ENCODE data around the gene KLRF1. TPM values are rescaled to one million over a fixed set of nuclear protein-coding genes. Genes with fewer than 3 reads are reported as not detected.

Gene KLRF1
- total RNA-seq, 1 experiment from 2014 or later = not detected

GRCh38 chr12:9881246-9881645 lies 54.0 kb downstream of the KLRF1 start, which contains the start of gene KLRF2:
KLRF2 (plus strand) TSS chr12:9881489; CDS start chr12:9881596, 107 bp downstream.
- Histone ChIP-seq H3K4me3 (ENCODE audit: low read length) (no peak within 1 kb of the TSS), H3K9me3 (ENCODE audit: low read length) (no peaks in the 10 kb centered on the region), H3K36me3 (ENCODE audit: insufficient read depth, low read length) (no peaks in the 10 kb centered on the region), H3K79me2 (ENCODE audit: low read length) (no peaks in the 10 kb centered on the region), H3K4me1 (ENCODE audit: low read length) (no peaks in the 10 kb centered on the region), H3K4me2 (ENCODE audit: low read depth, low read length, poor library complexity, severe bottlenecking) (no peak within 1 kb of the TSS), H2AFZ (ENCODE audit: low read length) (no peak within 1 kb of the TSS), H3K27ac (ENCODE audit: low read length) (no peak within 1 kb of the TSS), H3K9me2 (replicated peaks; ENCODE audit: insufficient read depth, low read length) (no peaks in the 10 kb centered on the region), H4K20me1 (ENCODE audit: insufficient read depth, low read depth, low read length) (no peaks in the 10 kb centered on the region), H3K9ac (ENCODE audit: low read length) (no peak within 1 kb of the TSS), H3K27me3 (ENCODE audit: low read length) (no peaks in the 10 kb centered on the region)
- DNase-seq = no peak

- Histone ChIP-seq H3K9me2 (replicated peaks; ENCODE audit: insufficient read depth, low read length) (no peaks in the 10 kb centered on the region), H2AFZ (ENCODE audit: low read length) (no peak overlapping the region), H3K9ac (ENCODE audit: low read length) (no peak overlapping the region), H4K20me1 (ENCODE audit: insufficient read depth, low read depth, low read length) (no peaks in the 10 kb centered on the region), H3K9me3 (ENCODE audit: low read length) (no peaks in the 10 kb centered on the region), H3K79me2 (ENCODE audit: low read length) (no peaks in the 10 kb centered on the region), H3K36me3 (ENCODE audit: insufficient read depth, low read length) (no peaks in the 10 kb centered on the region), H3K4me3 (ENCODE audit: low read length) (no peak overlapping the region), H3K4me2 (ENCODE audit: low read depth, low read length, poor library complexity, severe bottlenecking) (no peak overlapping the region), H3K4me1 (ENCODE audit: low read length) (no peaks in the 10 kb centered on the region), H3K27me3 (ENCODE audit: low read length) (no peaks in the 10 kb centered on the region), H3K27ac (ENCODE audit: low read length) (no peak overlapping the region)
- no peak for DNase-seq
Measured at GRCh38 chr12:9881988-9882387, 54.7 kb downstream of the KLRF1 start.

- H3K4me2 ChIP-seq (ENCODE audit: low read depth, low read length, poor library complexity, severe bottlenecking) = no peak overlapping the region
- no peaks in the 10 kb centered on the region for H3K4me1 ChIP-seq (ENCODE audit: low read length)
- H3K27ac ChIP-seq (ENCODE audit: low read length) = no peak overlapping the region
- no peak overlapping the region for H3K4me3 ChIP-seq (ENCODE audit: low read length)
- H3K9ac ChIP-seq (ENCODE audit: low read length) = no peak overlapping the region
- no peaks in the 10 kb centered on the region for H3K9me3 ChIP-seq (ENCODE audit: low read length)
- no peaks in the 10 kb centered on the region for H4K20me1 ChIP-seq (ENCODE audit: insufficient read depth, low read depth, low read length)
- H3K9me2 ChIP-seq (replicated peaks; ENCODE audit: insufficient read depth, low read length) = no peaks in the 10 kb centered on the region
- no peaks in the 10 kb centered on the region for H3K27me3 ChIP-seq (ENCODE audit: low read length)
- DNase-seq = no peak
- no peaks in the 10 kb centered on the region for H3K36me3 ChIP-seq (ENCODE audit: insufficient read depth, low read length)
- H3K79me2 ChIP-seq (ENCODE audit: low read length) = no peaks in the 10 kb centered on the region
- no peak overlapping the region for H2AFZ ChIP-seq (ENCODE audit: low read length)
Measured at GRCh38 chr12:9883175-9883574, 55.9 kb downstream of the KLRF1 start.

GRCh38 chr12:9888665-9889273 lies 61.5 kb downstream of the KLRF1 start:
- Histone ChIP-seq H3K9me2 (replicated peaks; ENCODE audit: insufficient read depth, low read length) (no peaks in the 10 kb centered on the region), H3K4me1 (ENCODE audit: low read length) (no peaks in the 10 kb centered on the region), H3K4me3 (ENCODE audit: low read length) (no peak overlapping the region), H3K27me3 (ENCODE audit: low read length) (no peaks in the 10 kb centered on the region), H4K20me1 (ENCODE audit: insufficient read depth, low read depth, low read length) (no peaks in the 10 kb centered on the region), H2AFZ (ENCODE audit: low read length) (no peak overlapping the region), H3K4me2 (ENCODE audit: low read depth, low read length, poor library complexity, severe bottlenecking) (no peak overlapping the region), H3K9ac (ENCODE audit: low read length) (no peak overlapping the region), H3K9me3 (ENCODE audit: low read length) (no peaks in the 10 kb centered on the region), H3K36me3 (ENCODE audit: insufficient read depth, low read length) (no peaks in the 10 kb centered on the region), H3K79me2 (ENCODE audit: low read length) (no peaks in the 10 kb centered on the region), H3K27ac (ENCODE audit: low read length) (no peak overlapping the region)
- no peak for DNase-seq

Other genes with a start within 250 kb of the KLRF1 start
- gene KLRB1, start 219.6 kb upstream of the KLRF1 start, total RNA-seq (2014; rRNA removed; shearing (Covaris generic); ENCODE audit: low replicate concordance) = not detected in 2 replicates
- gene CLEC2D, start 157.8 kb upstream of the KLRF1 start, total RNA-seq (2014; rRNA removed; shearing (Covaris generic); ENCODE audit: low replicate concordance) = 1.5 and 3.2 TPM in 2 replicates
- 3.5 and 5.6 TPM in 2 replicates for gene CLECL1, start 94.4 kb upstream of the KLRF1 start, total RNA-seq (2014; rRNA removed; shearing (Covaris generic); ENCODE audit: low replicate concordance)
- gene CD69, start 66.6 kb upstream of the KLRF1 start, total RNA-seq (2014; rRNA removed; shearing (Covaris generic); ENCODE audit: low replicate concordance) = 0.22 and 0.34 TPM in 2 replicates
- gene CLEC2B, start 41.9 kb downstream of the KLRF1 start, total RNA-seq (2014; rRNA removed; shearing (Covaris generic); ENCODE audit: low replicate concordance) = not detected in 2 replicates
- gene KLRF2, start 54.0 kb downstream of the KLRF1 start, total RNA-seq (2014; rRNA removed; shearing (Covaris generic); ENCODE audit: low replicate concordance) = not detected in 2 replicates
- gene CLEC2A, start 104.9 kb downstream of the KLRF1 start, total RNA-seq (2014; rRNA removed; shearing (Covaris generic); ENCODE audit: low replicate concordance) = not detected in 2 replicates
- gene CLEC12A, start 143.9 kb downstream of the KLRF1 start, total RNA-seq (2014; rRNA removed; shearing (Covaris generic); ENCODE audit: low replicate concordance) = not detected in 2 replicates
- gene CLEC1B, start 171.6 kb downstream of the KLRF1 start, total RNA-seq (2014; rRNA removed; shearing (Covaris generic); ENCODE audit: low replicate concordance) = not detected in 2 replicates
- gene CLEC12B, start 183.1 kb downstream of the KLRF1 start, total RNA-seq (2014; rRNA removed; shearing (Covaris generic); ENCODE audit: low replicate concordance) = not detected in 2 replicates
- not detected in 2 replicates for gene CLEC9A, start 203.2 kb downstream of the KLRF1 start, total RNA-seq (2014; rRNA removed; shearing (Covaris generic); ENCODE audit: low replicate concordance)